Keratinocyte (primary cell): ENCODE data around the gene NATD1. TPM values are rescaled to one million over a fixed set of nuclear protein-coding genes. Genes with fewer than 3 reads are reported as not detected.
A peak's percentile ranks its signal among the peaks of the same experiment; 100 is the strongest.

Experiments used
- DNase-seq: peaks from one replicate; pipeline ENCODE4 v3.0.0-alpha.2; 2011; ENCODE audit warnings: low read depth, missing footprints, low spot score
- FAIRE-seq: peaks from 2 replicates; lab custom pipeline; 2011; peaks lifted over from hg19 to GRCh38; lab: Jason Lieb, UNC
- H2AFZ ChIP-seq: 2 replicates; pipeline ENCODE4 v1.6.0; 2012; ENCODE audit warnings: low read length, control low read depth, inconsistent platforms; ENCODE audit not compliant: control insufficient read depth
- H3K27ac ChIP-seq: 2 replicates; pipeline ENCODE4 v1.5.1; 2011; ENCODE audit warnings: low read length; ENCODE audit not compliant: control insufficient read depth, insufficient read depth
- H3K27me3 ChIP-seq: 3 replicates; pipeline ENCODE4 v1.6.0; 2011; ENCODE audit warnings: low read length; ENCODE audit not compliant: control insufficient read depth, insufficient read depth; ENCODE audit errors: extremely low read depth
- H3K36me3 ChIP-seq, 2 experiments: 2 replicates in 1 of 2; 3 replicates in 1 of 2; pipeline ENCODE4 v1.5.1; 2011; ENCODE audit warnings: low read length in 2 of 2, mild to moderate bottlenecking in 1 of 2; ENCODE audit not compliant: control insufficient read depth in 2 of 2, insufficient read depth in 2 of 2; ENCODE audit errors: extremely low read depth in 1 of 2
- H3K4me1 ChIP-seq: 3 replicates; pipeline ENCODE4 v1.5.1; 2011; ENCODE audit warnings: low read length; ENCODE audit not compliant: control insufficient read depth, insufficient read depth; ENCODE audit errors: extremely low read depth
- H3K4me2 ChIP-seq: 3 replicates; pipeline ENCODE4 v1.6.0; 2011; ENCODE audit warnings: low read depth, low read length; ENCODE audit not compliant: control insufficient read depth, insufficient read depth; ENCODE audit errors: extremely low read depth
- H3K4me3 ChIP-seq, 3 experiments: fragments of 200-600 bp in 1 of 3; sonication (generic) in 1 of 3; 2 replicates in 2 of 3; 3 replicates in 1 of 3; pipeline ENCODE4 v1.5.1; 2011 to 2016; ENCODE audit warnings: low read length in 3 of 3, mild to moderate bottlenecking in 3 of 3, control low read depth in 2 of 3, inconsistent platforms in 1 of 3, low read depth in 1 of 3, mixed read lengths in 1 of 3, mixed run types in 1 of 3, moderate library complexity in 1 of 3; ENCODE audit not compliant: control insufficient read depth in 2 of 3, insufficient read depth in 2 of 3; ENCODE audit errors: extremely low read depth in 1 of 3
- H3K79me2 ChIP-seq: 2 replicates; pipeline ENCODE4 v1.6.0; 2012; ENCODE audit warnings: low read length; ENCODE audit not compliant: control insufficient read depth, insufficient read depth
- H3K9ac ChIP-seq: 3 replicates; pipeline ENCODE4 v1.6.0; 2011; ENCODE audit warnings: low read length; ENCODE audit not compliant: control insufficient read depth, insufficient read depth; ENCODE audit errors: extremely low read depth
- H3K9me1 ChIP-seq: 3 replicates; pipeline ENCODE4 v1.6.0; 2011; ENCODE audit warnings: low read length; ENCODE audit not compliant: control insufficient read depth, insufficient read depth; ENCODE audit errors: extremely low read depth
- H3K9me3 ChIP-seq: 2 replicates; pipeline ENCODE4 v1.5.1; 2012; ENCODE audit warnings: low read depth, low read length; ENCODE audit not compliant: control insufficient read depth
- H4K20me1 ChIP-seq: 3 replicates; pipeline ENCODE4 v1.6.0; 2011; ENCODE audit warnings: low read length; ENCODE audit not compliant: control insufficient read depth, insufficient read depth; ENCODE audit errors: extremely low read depth
- CTCF ChIP-seq, 3 experiments: IDR thresholded peaks in 1 of 3; conservative IDR thresholded peaks in 1 of 3; optimal IDR thresholded peaks in 1 of 3; 2 replicates in 2 of 3; 3 replicates in 1 of 3; pipeline versions ENCODE3 to v1.5.1; 2011; ENCODE audit warnings: low read length in 3 of 3, mild to moderate bottlenecking in 3 of 3, moderate library complexity in 2 of 3, control low read depth in 1 of 3, inconsistent platforms in 1 of 3; ENCODE audit not compliant: insufficient read depth in 2 of 3; ENCODE audit errors: extremely low read depth in 1 of 3
- EZH2 ChIP-seq: IDR thresholded peaks from one replicate; pipeline ENCODE4 v1.6.1; 2012; ENCODE audit warnings: inconsistent platforms, mild to moderate bottlenecking, low read length, moderate library complexity
- dilution Hi-C: fragments of 300-500 bp; cut with MboI; formaldehyde crosslinking; loops from one replicate; pipeline ENCODE4 v1.7.0; 2020; ENCODE audit warnings: low sequenced_read_pairs; ENCODE audit not compliant: extremely low pct_ligation_motif_present
- polyA plus RNA-seq, 5 experiments: library from polyadenylated mRNA; depleted of rRNA in 3 of 5; stranded (reverse) in 3 of 5; stranded (forward) in 1 of 5; unstranded in 1 of 5; fragments of >200 nt; gene quantifications; 1 replicate in 1 of 5; 2 replicates in 3 of 5; 3 replicates in 1 of 5; pipeline versions ENCODE4 v1.2.1 to v1.2.3, GENCODE V29; 2011 to 2012; ENCODE audit warnings: missing spikeins in 2 of 5, low read depth in 1 of 5, low replicate concordance in 1 of 5

NATD1 gene
- polyA plus RNA-seq, 1 donor (not counting 4 experiments of a cell fraction or from before 2014, with no cell fraction given), result 1.5 TPM

GRCh38 chr17:21214015-21214776 lies 39.0 kb downstream of the NATD1 start, which contains the start of gene TMEM11:
Gene TMEM11 (minus strand): TSS chr17:21214161. CDS start chr17:21214152, 9 bp downstream.
- Histone ChIP-seq H3K27ac (peak within 1 kb of the TSS; percentile 85), H3K9me3 (no peaks in the 10 kb centered on the region), H3K36me3 (peaks cover 0 to 16% of the 10 kb centered on the region in 2 experiments), H3K27me3 (no peaks in the 10 kb centered on the region), H3K4me3 (peak within 1 kb of the TSS; percentile 93 to 94 (median 93)), H3K79me2 (peaks cover 86% of the 10 kb centered on the region), H2AFZ (peak within 1 kb of the TSS; percentile 82), H3K4me1 (peaks cover 52% of the 10 kb centered on the region), H3K4me2 (peak within 1 kb of the TSS; percentile 95), H4K20me1 (peaks cover 24% of the 10 kb centered on the region), H3K9me1 (no peaks in the 10 kb centered on the region), H3K9ac (peak within 1 kb of the TSS; percentile 84)
- dilution Hi-C loops, result no loop called here
- TF ChIP-seq CTCF (optimal IDR thresholded peaks at IDR 0.05 in 1 of 3, IDR thresholded peaks at IDR 0.05 in 1 of 3, conservative IDR thresholded peaks at IDR 0.05 in 1 of 3; ENCODE audit: extremely low read depth in 1 of 3, insufficient read depth in 2 of 3, low read length in 3 of 3), result peak in 1 of 3 experiments; percentile 12
- TF ChIP-seq EZH2, result no peak
- DNase-seq (no peak), FAIRE-seq (no peak)

- no peaks in the 10 kb centered on the region for H3K9me1 ChIP-seq
- H3K4me2 ChIP-seq, result peak overlapping the region; percentile 95
- DNase-seq (no peak), FAIRE-seq (no peak)
- H2AFZ ChIP-seq, result peak overlapping the region; percentile 45
- H3K9me3 ChIP-seq, result no peaks in the 10 kb centered on the region
- H3K27ac ChIP-seq, result peak overlapping the region; percentile 85
- dilution Hi-C loops, result no loop called here
- peak overlapping the region; percentile 93 to 94 (median 93) for H3K4me3 ChIP-seq
- H4K20me1 ChIP-seq, result peaks cover 24% of the 10 kb centered on the region
- H3K27me3 ChIP-seq, result no peaks in the 10 kb centered on the region
- H3K36me3 ChIP-seq, result peaks cover 3 to 17% of the 10 kb centered on the region in 2 experiments
- H3K9ac ChIP-seq, result peak overlapping the region; percentile 84
- H3K79me2 ChIP-seq, result peaks cover 87% of the 10 kb centered on the region
- peaks cover 52% of the 10 kb centered on the region for H3K4me1 ChIP-seq
- TF ChIP-seq EZH2 (no peak), CTCF (optimal IDR thresholded peaks at IDR 0.05 in 1 of 3, IDR thresholded peaks at IDR 0.05 in 1 of 3, conservative IDR thresholded peaks at IDR 0.05 in 1 of 3; ENCODE audit: extremely low read depth in 1 of 3, insufficient read depth in 2 of 3, low read length in 3 of 3) (no peak)
Measured at GRCh38 chr17:21213638-21214014, 39.6 kb downstream of the NATD1 start.
